ENCODE results near the gene ASB16.

The ASB16 gene

GRCh38 chr17:44217738-44218343 lies 47.3 kb downstream of the ASB16 start:
- H3K9ac ChIP-seq (ENCODE audit: low read length), result peak overlapping the region; percentile 75
- H4K8ac ChIP-seq (ENCODE audit: low read depth, low read length), result no peak overlapping the region
- no peaks in the 10 kb centered on the region for H3K27me3 ChIP-seq (ENCODE audit: insufficient read depth, low read length, poor library complexity)
- peak overlapping the region; percentile 32 for H3K4me2 ChIP-seq (ENCODE audit: low read length)
- no peak overlapping the region for H2BK15ac ChIP-seq (replicated peaks; ENCODE audit: low read depth)
- peaks cover 14% of the 10 kb centered on the region for H3K79me1 ChIP-seq (ENCODE audit: low read length)
- H3K79me2 ChIP-seq (ENCODE audit: control insufficient read depth, insufficient read depth, low read length), result peaks cover 25% of the 10 kb centered on the region
- no peak overlapping the region for H4K5ac ChIP-seq (ENCODE audit: low read length)
- no peak overlapping the region for H2BK120ac ChIP-seq (ENCODE audit: low read depth, low read length)
- no peak overlapping the region for H3K4ac ChIP-seq (ENCODE audit: low read depth, low read length)
- H3K36me3 ChIP-seq (ENCODE audit: control insufficient read depth, insufficient read depth, low read length), result peaks cover 16% of the 10 kb centered on the region
- peak overlapping the region; percentile 50 for H3K4me3 ChIP-seq (ENCODE audit: low read length)
- peak overlapping the region; percentile 88 for H3K56ac ChIP-seq (ENCODE audit: low read length)
- H3K27ac ChIP-seq (ENCODE audit: low read depth, low read length), result peak overlapping the region; percentile 43
- H3K18ac ChIP-seq (ENCODE audit: low read length), result peak overlapping the region; percentile 71
- no peak overlapping the region for H2AK5ac ChIP-seq (ENCODE audit: low read length)
- DNase-seq, result no peak
- no peak overlapping the region for H3K23ac ChIP-seq (ENCODE audit: low read length)
- no peak overlapping the region for H2BK5ac ChIP-seq (ENCODE audit: low read length)
- WGBS (ENCODE audit: extremely low coverage, insufficient coverage, low lambda C conversion rate), result no CpG with 5 or more reads among the region's 10 CpGs
- no peaks in the 10 kb centered on the region for H3K4me1 ChIP-seq (ENCODE audit: control insufficient read depth, low read depth, low read length)

GRCh38 chr17:44218344-44219107 lies 48.0 kb downstream of the ASB16 start:
- Histone ChIP-seq H3K79me1 (ENCODE audit: low read length) (peaks cover 14% of the 10 kb centered on the region), H2BK5ac (ENCODE audit: low read length) (no peak overlapping the region), H3K79me2 (ENCODE audit: control insufficient read depth, insufficient read depth, low read length) (peaks cover 25% of the 10 kb centered on the region), H3K23ac (ENCODE audit: low read length) (no peak overlapping the region), H3K18ac (ENCODE audit: low read length) (peak overlapping the region; percentile 99), H3K4me3 (ENCODE audit: low read length) (peak overlapping the region; percentile 73), H3K4me1 (ENCODE audit: control insufficient read depth, low read depth, low read length) (no peaks in the 10 kb centered on the region), H3K27ac (ENCODE audit: low read depth, low read length) (peak overlapping the region; percentile 99), H4K8ac (ENCODE audit: low read depth, low read length) (peak overlapping the region; percentile 92), H3K9ac (ENCODE audit: low read length) (peak overlapping the region; percentile 94), H3K4me2 (ENCODE audit: low read length) (peak overlapping the region; percentile 32), H3K4ac (ENCODE audit: low read depth, low read length) (peak overlapping the region; percentile 97), H2BK15ac (replicated peaks; ENCODE audit: low read depth) (no peak overlapping the region), H3K36me3 (ENCODE audit: control insufficient read depth, insufficient read depth, low read length) (peaks cover 16% of the 10 kb centered on the region), H3K56ac (ENCODE audit: low read length) (peak overlapping the region; percentile 94), H2AK5ac (ENCODE audit: low read length) (no peak overlapping the region), H3K27me3 (ENCODE audit: insufficient read depth, low read length, poor library complexity) (no peaks in the 10 kb centered on the region), H2BK120ac (ENCODE audit: low read depth, low read length) (peak overlapping the region; percentile 83), H4K5ac (ENCODE audit: low read length) (no peak overlapping the region)
- WGBS (ENCODE audit: extremely low coverage, insufficient coverage, low lambda C conversion rate), result no CpG with 5 or more reads among the region's 89 CpGs
- DNase-seq, result peak; percentile 94

GRCh38 chr17:44219108-44219615 lies 48.7 kb downstream of the ASB16 start:
- Histone ChIP-seq H2BK15ac (replicated peaks; ENCODE audit: low read depth) (no peak overlapping the region), H2BK120ac (ENCODE audit: low read depth, low read length) (peak overlapping the region; percentile 83), H2BK5ac (ENCODE audit: low read length) (peak overlapping the region; percentile 73), H3K23ac (ENCODE audit: low read length) (peak overlapping the region; percentile 86), H3K18ac (ENCODE audit: low read length) (peak overlapping the region; percentile 99), H3K27me3 (ENCODE audit: insufficient read depth, low read length, poor library complexity) (no peaks in the 10 kb centered on the region), H3K4me1 (ENCODE audit: control insufficient read depth, low read depth, low read length) (no peaks in the 10 kb centered on the region), H4K5ac (ENCODE audit: low read length) (no peak overlapping the region), H3K56ac (ENCODE audit: low read length) (peak overlapping the region; percentile 94), H3K4me3 (ENCODE audit: low read length) (peak overlapping the region; percentile 73), H4K8ac (ENCODE audit: low read depth, low read length) (peak overlapping the region; percentile 92), H3K79me1 (ENCODE audit: low read length) (peaks cover 14% of the 10 kb centered on the region), H3K9ac (ENCODE audit: low read length) (peak overlapping the region; percentile 94), H3K79me2 (ENCODE audit: control insufficient read depth, insufficient read depth, low read length) (peaks cover 25% of the 10 kb centered on the region), H2AK5ac (ENCODE audit: low read length) (no peak overlapping the region), H3K4me2 (ENCODE audit: low read length) (no peak overlapping the region), H3K4ac (ENCODE audit: low read depth, low read length) (peak overlapping the region; percentile 97), H3K27ac (ENCODE audit: low read depth, low read length) (peak overlapping the region; percentile 99), H3K36me3 (ENCODE audit: control insufficient read depth, insufficient read depth, low read length) (peaks cover 16% of the 10 kb centered on the region)
- peak; percentile 79 for DNase-seq
- WGBS (ENCODE audit: extremely low coverage, insufficient coverage, low lambda C conversion rate), result no CpG with 5 or more reads among the region's 73 CpGs

GRCh38 chr17:44219616-44220212 lies 49.2 kb downstream of the ASB16 start, which contains the start of gene UBTF:
UBTF (minus strand) TSS chr17:44219675; CDS start chr17:44218229, 1,446 bp downstream.
- H3K4me1 ChIP-seq (ENCODE audit: control insufficient read depth, low read depth, low read length), result no peaks in the 10 kb centered on the region
- DNase-seq, result peak; percentile 87
- H3K23ac ChIP-seq (ENCODE audit: low read length), result peak within 1 kb of the TSS; percentile 90
- H4K8ac ChIP-seq (ENCODE audit: low read depth, low read length), result peak within 1 kb of the TSS; percentile 92
- H3K79me2 ChIP-seq (ENCODE audit: control insufficient read depth, insufficient read depth, low read length), result peaks cover 25% of the 10 kb centered on the region
- no peaks in the 10 kb centered on the region for H3K27me3 ChIP-seq (ENCODE audit: insufficient read depth, low read length, poor library complexity)
- H3K4ac ChIP-seq (ENCODE audit: low read depth, low read length), result peak within 1 kb of the TSS; percentile 97
- H3K27ac ChIP-seq (ENCODE audit: low read depth, low read length), result peak within 1 kb of the TSS; percentile 99
- WGBS (ENCODE audit: extremely low coverage, insufficient coverage, low lambda C conversion rate), result no CpG with 5 or more reads among the region's 76 CpGs
- no peak within 1 kb of the TSS for H4K5ac ChIP-seq (ENCODE audit: low read length)
- H3K79me1 ChIP-seq (ENCODE audit: low read length), result peaks cover 13% of the 10 kb centered on the region
- no peak within 1 kb of the TSS for H2BK15ac ChIP-seq (replicated peaks; ENCODE audit: low read depth)
- no peak within 1 kb of the TSS for H2AK5ac ChIP-seq (ENCODE audit: low read length)
- H3K4me3 ChIP-seq (ENCODE audit: low read length), result peak within 1 kb of the TSS; percentile 84
- peak within 1 kb of the TSS; percentile 97 for H3K9ac ChIP-seq (ENCODE audit: low read length)
- peaks cover 13% of the 10 kb centered on the region for H3K36me3 ChIP-seq (ENCODE audit: control insufficient read depth, insufficient read depth, low read length)
- peak within 1 kb of the TSS; percentile 97 for H3K56ac ChIP-seq (ENCODE audit: low read length)
- H2BK120ac ChIP-seq (ENCODE audit: low read depth, low read length), result peak within 1 kb of the TSS; percentile 83
- peak within 1 kb of the TSS; percentile 56 for H3K4me2 ChIP-seq (ENCODE audit: low read length)
- peak within 1 kb of the TSS; percentile 99 for H3K18ac ChIP-seq (ENCODE audit: low read length)
- peak within 1 kb of the TSS; percentile 81 for H2BK5ac ChIP-seq (ENCODE audit: low read length)

- DNase-seq, result peak; percentile 59
These were observed 49.9 kb downstream of the ASB16 start for GRCh38 chr17:44220213-44221083.

More at GRCh38 chr17:44220213-44221083, 49.9 kb downstream of the ASB16 start:
- Histone ChIP-seq H3K56ac (ENCODE audit: low read length) (peak overlapping the region; percentile 97), H3K9ac (ENCODE audit: low read length) (peak overlapping the region; percentile 97), H3K36me3 (ENCODE audit: control insufficient read depth, insufficient read depth, low read length) (peaks cover 8% of the 10 kb centered on the region), H4K8ac (ENCODE audit: low read depth, low read length) (peak overlapping the region; percentile 91), H3K4ac (ENCODE audit: low read depth, low read length) (peak overlapping the region; percentile 97), H3K79me2 (ENCODE audit: control insufficient read depth, insufficient read depth, low read length) (peaks cover 25% of the 10 kb centered on the region), H3K23ac (ENCODE audit: low read length) (peak overlapping the region; percentile 90), H3K4me2 (ENCODE audit: low read length) (peak overlapping the region; percentile 56), H3K18ac (ENCODE audit: low read length) (peak overlapping the region; percentile 99), H3K4me3 (ENCODE audit: low read length) (peak overlapping the region; percentile 84), H2AK5ac (ENCODE audit: low read length) (no peak overlapping the region), H2BK15ac (replicated peaks; ENCODE audit: low read depth) (no peak overlapping the region), H4K5ac (ENCODE audit: low read length) (no peak overlapping the region), H3K27me3 (ENCODE audit: insufficient read depth, low read length, poor library complexity) (no peaks in the 10 kb centered on the region), H3K4me1 (ENCODE audit: control insufficient read depth, low read depth, low read length) (no peaks in the 10 kb centered on the region), H2BK5ac (ENCODE audit: low read length) (peak overlapping the region; percentile 81), H3K27ac (ENCODE audit: low read depth, low read length) (peak overlapping the region; percentile 96), H2BK120ac (ENCODE audit: low read depth, low read length) (peak overlapping the region; percentile 83), H3K79me1 (ENCODE audit: low read length) (peaks cover 13% of the 10 kb centered on the region)
- no CpG with 5 or more reads among the region's 108 CpGs for WGBS (ENCODE audit: extremely low coverage, insufficient coverage, low lambda C conversion rate)

All from mesendoderm (in vitro differentiated cells).